ENCODE measurements around the gene DAZL. TPM values are rescaled to one million over a fixed set of nuclear protein-coding genes. Genes with fewer than 3 reads are reported as not detected.

Gene DAZL
- not detected for total RNA-seq

DNA sequence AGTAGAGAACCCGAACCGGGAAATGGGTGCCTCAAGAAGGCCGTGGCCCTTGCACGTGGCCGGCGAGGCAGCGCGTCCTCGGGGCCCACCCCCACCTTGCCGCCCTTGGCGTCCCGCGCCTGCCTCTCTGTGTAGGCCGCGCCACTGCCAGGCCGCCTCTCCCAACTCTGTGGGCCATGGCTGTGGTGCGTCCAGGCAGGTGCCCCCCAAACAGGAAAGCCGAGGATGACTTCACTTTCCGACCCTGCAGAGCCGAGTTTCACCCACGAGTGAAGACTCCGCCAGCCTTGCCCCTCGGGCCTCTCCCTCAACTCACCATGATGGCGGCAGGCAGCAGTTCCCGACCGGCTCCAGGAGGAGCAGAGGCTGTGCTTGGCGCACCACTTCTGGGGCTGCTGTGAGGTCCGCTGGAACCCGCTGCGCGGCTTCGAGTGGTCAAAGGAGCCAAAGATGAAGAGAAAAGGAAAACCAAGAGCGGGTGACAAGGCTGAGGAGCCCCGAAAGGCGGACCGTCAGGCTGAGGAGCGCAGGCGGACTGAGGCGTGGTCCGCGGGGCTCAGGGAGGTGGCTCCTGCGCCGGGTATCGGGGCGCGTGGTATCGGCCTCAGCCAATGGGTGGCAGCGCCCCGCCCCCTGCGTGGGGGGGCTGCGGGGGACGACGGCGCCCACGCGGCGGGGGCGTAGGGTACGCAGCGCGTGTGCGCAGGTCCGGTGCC, at the start of gene DAZL:
DAZL (minus strand) TSS at position 537 of the 716 bp plus-strand sequence; CDS start at position 319, 218 bp downstream.
- no peak for DNase-seq

GRCh38 chr3:16654976-16655375, 49.8 kb upstream of the DAZL start:
- ATAC-seq (no peak), DNase-seq (no peak)
- in situ Hi-C loops (cut with MboI; ENCODE audit: low sequenced_read_pairs in 4 of 4) (no loop called here), intact Hi-C loops (cut with DNase I; ENCODE audit: low total_unique reads) (no loop called here)
- no peak overlapping the region for H3K27ac ChIP-seq
- no peaks in the 10 kb centered on the region for H3K27me3 ChIP-seq
- no peaks in the 10 kb centered on the region for H3K36me3 ChIP-seq
- no peaks in the 10 kb centered on the region for H3K4me1 ChIP-seq
- no peak for TF ChIP-seq POLR2A (IDR thresholded peaks at IDR 0.05)
- TF ChIP-seq, protein P1, sequence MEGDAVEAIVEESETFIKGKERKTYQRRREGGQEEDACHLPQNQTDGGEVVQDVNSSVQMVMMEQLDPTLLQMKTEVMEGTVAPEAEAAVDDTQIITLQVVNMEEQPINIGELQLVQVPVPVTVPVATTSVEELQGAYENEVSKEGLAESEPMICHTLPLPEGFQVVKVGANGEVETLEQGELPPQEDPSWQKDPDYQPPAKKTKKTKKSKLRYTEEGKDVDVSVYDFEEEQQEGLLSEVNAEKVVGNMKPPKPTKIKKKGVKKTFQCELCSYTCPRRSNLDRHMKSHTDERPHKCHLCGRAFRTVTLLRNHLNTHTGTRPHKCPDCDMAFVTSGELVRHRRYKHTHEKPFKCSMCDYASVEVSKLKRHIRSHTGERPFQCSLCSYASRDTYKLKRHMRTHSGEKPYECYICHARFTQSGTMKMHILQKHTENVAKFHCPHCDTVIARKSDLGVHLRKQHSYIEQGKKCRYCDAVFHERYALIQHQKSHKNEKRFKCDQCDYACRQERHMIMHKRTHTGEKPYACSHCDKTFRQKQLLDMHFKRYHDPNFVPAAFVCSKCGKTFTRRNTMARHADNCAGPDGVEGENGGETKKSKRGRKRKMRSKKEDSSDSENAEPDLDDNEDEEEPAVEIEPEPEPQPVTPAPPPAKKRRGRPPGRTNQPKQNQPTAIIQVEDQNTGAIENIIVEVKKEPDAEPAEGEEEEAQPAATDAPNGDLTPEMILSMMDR (IDR thresholded peaks at IDR 0.05 in 4 of 5, conservative IDR thresholded peaks at IDR 0.05 in 1 of 5), result no peak
- no peak overlapping the region for H3K4me3 ChIP-seq
- H3K9me3 ChIP-seq, result no peaks in the 10 kb centered on the region

More for the DNA sequence above, at the start of gene DAZL:
- in situ Hi-C loops (cut with MboI; ENCODE audit: low sequenced_read_pairs in 4 of 4), result loop anchor here (10.0 to 25.0 kb wide), 3 partner anchors 430 to 807 kb away; no protein-coding TSS in a partner anchor
- ATAC-seq, result no peak
- TF ChIP-seq POLR2A (IDR thresholded peaks at IDR 0.05), result no peak
- TF ChIP-seq, protein P1 (IDR thresholded peaks at IDR 0.05 in 4 of 5, conservative IDR thresholded peaks at IDR 0.05 in 1 of 5), result no peak
- Histone ChIP-seq H3K27me3 (no peaks in the 10 kb centered on the region), H3K4me3 (no peak within 1 kb of the TSS), H3K27ac (no peak within 1 kb of the TSS), H3K4me1 (peaks cover 0 to 5% of the 10 kb centered on the region in 2 donors), H3K36me3 (no peaks in the 10 kb centered on the region), H3K9me3 (no peaks in the 10 kb centered on the region)
- intact Hi-C loops (cut with DNase I; ENCODE audit: low total_unique reads), result loop anchor here (5.0 kb wide), 3 partner anchors 337 to 807 kb away; no protein-coding TSS in a partner anchor

- TF ChIP-seq, protein P1 (IDR thresholded peaks at IDR 0.05 in 4 of 5, conservative IDR thresholded peaks at IDR 0.05 in 1 of 5), result no peak
- no peak for TF ChIP-seq POLR2A (IDR thresholded peaks at IDR 0.05)
- Histone ChIP-seq H3K36me3 (no peaks in the 10 kb centered on the region), H3K4me1 (no peaks in the 10 kb centered on the region), H3K9me3 (no peaks in the 10 kb centered on the region), H3K4me3 (no peak overlapping the region), H3K27me3 (no peaks in the 10 kb centered on the region), H3K27ac (no peak overlapping the region)
- in situ Hi-C loops (cut with MboI; ENCODE audit: low sequenced_read_pairs in 4 of 4) (no loop called here), intact Hi-C loops (cut with DNase I; ENCODE audit: low total_unique reads) (no loop called here)
- ATAC-seq (no peak), DNase-seq (no peak)
These were observed 48.5 kb upstream of the DAZL start for GRCh38 chr3:16653712-16654111.

- H3K27me3 ChIP-seq, result no peaks in the 10 kb centered on the region
- H3K36me3 ChIP-seq, result no peaks in the 10 kb centered on the region
- DNase-seq (no peak), ATAC-seq (no peak)
- H3K27ac ChIP-seq, result no peak overlapping the region
- in situ Hi-C loops (cut with MboI; ENCODE audit: low sequenced_read_pairs in 4 of 4) (no loop called here), intact Hi-C loops (cut with DNase I; ENCODE audit: low total_unique reads) (no loop called here)
- no peaks in the 10 kb centered on the region for H3K4me1 ChIP-seq
- H3K4me3 ChIP-seq, result no peak overlapping the region
- no peaks in the 10 kb centered on the region for H3K9me3 ChIP-seq
- TF ChIP-seq POLR2A (IDR thresholded peaks at IDR 0.05), result no peak
- TF ChIP-seq, protein P1 (IDR thresholded peaks at IDR 0.05 in 4 of 5, conservative IDR thresholded peaks at IDR 0.05 in 1 of 5), result no peak
These were observed 42.4 kb upstream of the DAZL start for GRCh38 chr3:16647668-16648067.

Data from gastrocnemius medialis (tissue), 4 donors.